Activated CD4-positive, alpha-beta T cell treated with anti-CD3 and anti-CD28 coated beads, Interleukin-2, amount 50 U/mL, for 48 hours (primary cell): Measurements from ENCODE around the gene PRPF6.
A peak's percentile ranks its signal among the peaks of the same experiment; 100 is the strongest.
"Not testable (repeated sequence)": the region's sequence is repeated elsewhere in the genome, so short reads cannot be mapped to it uniquely, and the experiment has no call there.

Experiments
- DNase-seq, 2 experiments: peaks; one replicate each; pipeline ENCODE4 v3.0.0-alpha.2; 2020

PRPF6 gene

DNA sequence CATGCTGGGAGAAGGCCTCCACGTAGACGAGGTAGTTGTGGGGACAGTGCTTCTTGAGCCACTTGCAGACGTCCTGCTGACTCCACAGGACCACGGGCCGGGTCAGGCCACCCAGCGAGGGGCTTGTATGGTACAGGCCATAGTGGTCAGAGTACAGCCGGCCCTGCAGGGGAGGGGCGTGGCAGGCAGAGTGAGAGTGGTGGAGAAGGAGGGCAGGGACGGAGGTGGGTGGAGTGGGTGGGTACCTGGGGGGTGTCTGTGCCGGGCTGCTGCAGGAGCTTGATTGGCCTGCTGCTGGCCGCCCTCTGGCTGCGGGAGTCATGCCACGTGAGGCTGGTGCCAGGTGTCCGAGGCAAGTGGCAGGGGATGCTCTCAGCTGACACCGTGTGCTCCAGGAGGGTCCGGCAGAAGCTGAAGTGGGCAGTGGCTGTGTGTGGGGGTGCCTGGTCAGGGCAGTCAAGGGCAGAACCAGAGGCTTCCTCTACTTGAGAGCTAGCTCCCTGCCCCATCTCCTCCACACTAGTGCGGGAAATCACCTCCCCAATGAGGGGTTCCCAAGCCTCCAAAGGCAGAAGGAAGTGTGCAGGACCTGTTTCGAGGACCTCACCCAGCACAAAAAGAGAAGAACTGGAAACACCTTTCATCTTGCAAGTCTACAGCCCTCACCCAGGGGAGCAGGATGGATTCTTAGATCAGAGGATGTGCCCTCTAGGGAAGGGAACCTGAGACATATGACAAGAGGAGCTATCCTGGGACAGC, 3.8 kb upstream of the PRPF6 start:
- DNase-seq: no peak

DNA sequence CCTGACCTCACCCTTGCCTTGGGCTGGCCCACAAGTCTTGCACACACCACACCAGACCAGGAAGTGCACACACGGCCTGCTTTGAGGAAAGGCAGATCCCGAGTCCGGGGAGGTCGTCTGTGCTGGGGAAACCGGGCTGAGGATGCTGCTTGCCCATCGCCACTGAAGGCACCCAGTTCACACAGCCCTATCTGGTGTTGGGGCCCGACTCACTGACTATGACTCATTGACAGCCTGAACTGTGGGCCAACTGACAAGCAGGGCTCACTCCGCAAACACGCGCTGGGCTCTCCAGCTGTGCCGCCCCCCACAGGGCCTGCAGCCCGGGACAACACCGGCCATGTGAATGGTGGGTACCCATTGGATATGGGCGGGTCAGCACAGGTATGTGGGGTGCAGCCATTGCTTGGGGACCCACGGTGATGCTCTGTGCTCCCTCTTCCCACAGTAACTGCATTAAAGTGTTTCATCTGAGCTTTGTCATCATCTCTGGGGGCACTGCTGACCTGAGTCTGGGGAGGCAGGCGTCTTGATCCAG, 3.1 kb upstream of the PRPF6 start:
- DNase-seq: peak; percentile 70 to 78

DNA sequence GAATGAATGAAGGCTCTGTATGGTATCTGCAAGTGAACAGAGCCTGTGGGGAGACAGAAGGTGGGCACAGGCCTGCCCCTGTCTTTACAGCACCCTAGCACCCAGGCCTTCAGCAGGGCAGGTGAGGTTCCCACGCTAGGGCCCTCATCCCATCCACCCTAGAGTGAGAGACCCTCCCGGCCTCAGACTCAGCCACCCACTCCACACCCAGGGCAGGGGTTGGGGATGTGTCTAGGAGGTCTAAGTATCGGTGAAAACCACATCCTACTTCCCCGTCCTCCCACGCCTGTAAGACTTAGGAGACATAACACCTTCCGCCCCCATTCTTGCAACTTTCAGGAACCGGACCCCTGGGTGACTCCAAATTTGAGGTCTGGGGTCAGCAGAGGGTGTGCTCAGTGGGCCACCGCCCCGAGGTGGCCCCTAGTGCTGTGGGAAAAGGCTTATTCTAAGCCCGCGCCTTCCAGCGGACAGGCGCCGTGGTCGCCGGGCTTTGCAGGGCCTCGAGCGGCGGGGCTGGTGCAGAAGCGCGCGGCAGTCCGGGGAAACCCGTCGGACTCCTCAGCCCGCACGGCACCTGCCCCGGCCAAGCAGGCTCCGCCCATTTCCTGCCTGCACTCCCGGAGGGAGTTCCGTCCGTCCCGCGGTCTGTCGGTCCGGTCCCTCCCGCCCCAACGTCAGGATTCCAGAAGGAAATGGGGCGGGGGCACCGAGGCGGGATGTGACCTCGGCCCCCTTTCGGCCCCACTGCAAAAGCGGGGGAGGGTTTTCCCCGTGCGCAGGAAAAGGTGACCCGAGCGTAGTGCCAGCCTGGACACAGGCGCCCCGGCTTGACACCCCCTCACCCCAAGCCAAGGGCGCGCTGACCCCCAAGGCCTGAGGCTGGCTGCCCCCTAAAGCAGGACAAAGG, 2.4 kb upstream of the PRPF6 start:
- DNase-seq: peak; percentile 80 to 85

DNA sequence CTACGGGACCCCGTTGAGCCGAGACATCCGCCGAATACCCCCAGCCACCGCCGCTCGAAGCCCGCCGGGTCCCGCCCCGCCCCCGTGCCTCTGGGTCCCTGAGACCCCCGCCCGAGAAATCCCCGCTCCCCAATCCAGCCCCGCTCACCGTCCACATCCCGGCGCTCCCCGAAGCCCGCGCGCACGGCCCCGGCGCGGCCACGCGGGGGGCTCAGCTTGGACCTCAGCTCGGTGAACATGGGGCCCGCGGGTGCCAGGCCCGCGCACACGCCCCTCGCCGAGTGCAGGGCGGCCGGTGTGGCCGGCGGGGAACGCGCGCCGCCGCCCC, 1.7 kb upstream of the PRPF6 start:
- DNase-seq: no peak

DNA sequence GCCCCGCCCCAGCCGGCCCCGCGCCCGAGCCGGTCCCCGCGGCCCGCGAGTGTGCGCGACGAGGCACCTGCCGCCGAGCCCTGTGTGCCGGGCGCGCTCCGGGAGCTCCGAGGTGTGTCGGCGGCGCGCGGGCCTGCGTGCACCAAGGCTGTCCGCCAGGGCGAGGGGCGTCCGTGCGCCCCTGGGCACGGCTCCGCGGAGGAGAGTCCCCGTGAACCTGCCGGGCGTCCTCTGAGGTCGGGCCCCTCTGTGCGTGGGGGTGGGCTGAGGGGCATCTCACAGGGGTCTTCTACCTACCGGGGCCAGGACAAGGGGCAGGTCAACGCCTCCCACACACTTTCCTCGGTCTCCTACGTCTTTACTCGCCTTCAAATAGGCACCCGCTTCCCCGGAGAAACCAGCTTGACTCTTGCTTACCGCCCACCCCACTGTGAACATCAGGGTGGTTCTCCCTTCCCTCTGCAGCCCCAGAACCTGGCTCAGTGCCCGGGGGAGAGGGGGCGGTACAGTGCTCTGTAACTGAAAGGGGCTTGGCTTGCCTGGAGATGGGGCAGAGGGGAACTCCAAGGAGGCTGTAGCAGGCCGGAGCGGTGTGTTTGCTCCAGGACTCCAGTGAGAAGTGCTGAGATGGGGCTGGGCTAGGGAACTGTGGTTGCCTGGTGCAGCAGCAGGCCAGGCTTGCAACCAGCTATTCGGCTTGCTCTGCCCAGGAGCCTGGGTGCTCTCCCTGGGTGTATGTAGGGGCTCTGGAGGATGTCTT, 1.2 kb upstream of the PRPF6 start, which contains the start of gene SAMD10:
SAMD10 (minus strand) TSS at position 86 of the 760 bp plus-strand sequence. CDS start 175 bp downstream, outside the sequence.
- peak; percentile 92 to 93 for DNase-seq

DNA sequence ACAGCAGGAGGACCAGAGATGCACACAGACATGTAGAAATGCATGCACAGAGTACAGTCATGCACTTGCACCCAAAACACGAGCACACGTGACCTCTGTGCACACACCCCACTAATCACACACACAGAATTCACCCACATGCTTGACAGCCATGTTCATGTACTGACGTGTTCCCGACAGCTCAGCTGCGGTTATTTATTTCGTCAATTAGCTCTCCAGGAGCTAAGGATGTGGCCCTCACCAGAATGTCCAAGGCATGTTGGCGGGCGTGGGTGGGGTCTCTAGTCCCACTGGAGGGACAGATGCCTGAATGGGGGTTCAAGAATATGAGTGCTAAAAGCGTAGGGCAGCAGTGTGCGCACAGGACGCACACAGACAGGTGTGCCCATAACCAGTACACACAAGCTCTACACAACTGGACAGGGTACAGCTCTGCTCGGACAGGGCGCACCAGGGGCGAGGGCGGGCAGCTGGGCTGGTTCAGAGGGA, 571 bp upstream of the PRPF6 start:
- no peak for DNase-seq

DNA sequence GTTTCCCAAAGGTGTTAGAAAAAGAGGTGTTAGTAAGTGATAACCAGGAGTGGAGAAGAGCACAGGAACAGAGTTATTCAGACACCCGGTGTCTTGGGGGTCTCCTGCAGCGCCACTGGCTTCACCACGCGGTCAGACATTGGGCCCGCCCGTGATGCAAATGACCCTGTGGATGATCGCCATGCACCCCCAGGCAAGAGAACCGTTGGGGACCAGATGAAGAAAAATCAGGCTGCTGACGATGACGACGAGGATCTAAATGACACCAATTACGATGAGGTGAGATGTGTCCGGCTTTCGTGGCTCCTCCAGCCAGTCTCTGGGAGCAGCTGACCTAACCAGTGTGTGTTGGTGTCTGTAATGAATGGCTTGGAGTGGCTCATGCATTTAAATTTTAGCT, 2.0 kb downstream of the PRPF6 start:
- no peak for DNase-seq

DNA sequence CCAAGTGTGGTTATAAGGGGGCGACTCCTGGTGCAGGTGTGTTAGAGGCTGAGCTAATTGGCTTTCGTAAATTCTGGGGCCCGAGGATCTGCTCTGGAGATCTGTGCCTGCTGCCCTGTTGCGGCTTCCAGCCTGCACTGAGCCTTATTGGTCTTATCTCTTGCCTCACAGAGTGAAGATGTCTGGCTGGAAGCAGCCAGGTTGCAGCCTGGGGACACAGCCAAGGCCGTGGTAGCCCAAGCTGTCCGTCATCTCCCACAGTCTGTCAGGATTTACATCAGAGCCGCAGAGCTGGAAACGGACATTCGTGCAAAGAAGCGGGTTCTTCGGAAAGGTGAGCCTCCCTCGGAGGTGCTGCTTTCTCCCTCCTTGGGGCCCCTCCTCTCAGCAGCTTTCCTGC, 20.0 kb downstream of the PRPF6 start:
- DNase-seq: no peak

DNA sequence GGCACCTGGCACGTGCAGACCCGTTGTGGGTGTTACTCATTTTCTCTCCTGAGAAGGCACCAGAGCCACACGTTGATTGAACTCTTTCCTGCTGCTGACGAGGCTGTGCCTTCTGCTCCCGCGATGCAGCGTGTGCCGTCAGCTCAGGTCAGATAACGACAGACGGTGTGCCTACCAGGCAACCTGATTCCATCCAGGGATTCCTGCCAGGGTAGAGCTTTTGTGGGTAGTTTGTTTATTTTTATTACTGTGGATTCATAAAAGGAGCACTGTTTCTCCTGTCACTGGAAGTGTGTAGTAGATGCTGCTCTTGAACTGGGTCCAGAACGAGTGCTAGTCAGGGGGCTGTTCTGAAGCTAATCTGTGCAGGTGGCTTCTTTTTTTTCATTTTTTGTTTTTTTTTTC, 20.7 kb downstream of the PRPF6 start:
- peak in 1 of 2 experiments; percentile 10 for DNase-seq

DNA sequence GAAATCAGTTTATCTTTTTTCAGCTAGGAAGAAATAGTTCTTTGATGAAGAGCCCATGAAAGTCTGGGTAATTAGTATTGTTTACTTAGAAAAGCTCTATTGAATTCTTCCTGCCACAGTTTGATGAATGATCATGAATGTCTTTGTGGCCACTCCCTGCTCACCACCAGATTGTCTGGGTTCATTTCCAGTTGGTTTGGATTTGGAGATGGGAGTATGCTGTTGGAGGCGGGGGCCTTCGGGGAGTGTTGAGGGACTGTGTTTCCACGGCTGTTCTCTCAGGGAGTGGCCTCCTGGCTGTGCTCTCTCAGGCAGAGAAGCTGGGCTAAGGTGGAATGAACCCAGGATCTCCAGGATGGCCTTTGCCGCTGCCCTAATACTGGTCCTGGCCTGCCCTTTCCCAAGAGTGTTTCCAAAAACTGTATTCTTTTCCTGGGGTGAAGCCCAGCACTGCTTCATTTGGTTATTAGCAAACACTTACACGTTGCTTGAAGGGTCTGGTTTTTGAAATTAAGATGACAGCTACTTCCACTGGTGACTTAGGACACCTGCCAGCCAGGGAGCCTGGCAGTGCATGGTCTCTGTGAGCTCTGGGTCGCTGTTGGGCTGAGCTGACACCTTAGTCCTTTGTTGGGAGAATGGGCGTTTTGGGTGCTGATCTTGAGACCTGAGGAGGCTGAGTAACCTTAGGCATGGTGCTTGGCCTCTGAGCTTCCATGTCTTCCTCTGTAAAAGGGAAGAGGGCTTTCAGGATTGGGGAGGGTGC, 23.2 kb downstream of the PRPF6 start:
- DNase-seq: no peak

DNA sequence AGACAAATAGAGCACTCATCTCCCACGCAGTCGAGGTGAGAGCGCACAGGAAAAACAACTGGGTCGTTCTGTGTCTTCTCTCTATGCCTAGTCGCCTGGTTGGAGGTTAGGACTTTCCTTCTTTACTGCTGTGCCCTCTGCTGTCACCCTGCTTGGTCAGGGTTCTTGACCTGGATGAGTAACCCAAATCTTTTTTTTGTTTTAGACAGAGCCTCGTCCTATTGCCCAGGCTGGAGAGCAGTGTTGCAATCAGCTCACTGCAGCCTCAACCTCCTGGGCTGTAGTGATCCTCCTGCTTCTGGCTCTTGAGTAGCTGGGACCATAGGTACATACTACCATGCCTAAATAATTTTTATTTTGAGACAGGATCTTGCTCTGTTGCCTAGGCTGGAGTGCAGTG, 24.5 kb downstream of the PRPF6 start:
- DNase-seq: no peak

DNA sequence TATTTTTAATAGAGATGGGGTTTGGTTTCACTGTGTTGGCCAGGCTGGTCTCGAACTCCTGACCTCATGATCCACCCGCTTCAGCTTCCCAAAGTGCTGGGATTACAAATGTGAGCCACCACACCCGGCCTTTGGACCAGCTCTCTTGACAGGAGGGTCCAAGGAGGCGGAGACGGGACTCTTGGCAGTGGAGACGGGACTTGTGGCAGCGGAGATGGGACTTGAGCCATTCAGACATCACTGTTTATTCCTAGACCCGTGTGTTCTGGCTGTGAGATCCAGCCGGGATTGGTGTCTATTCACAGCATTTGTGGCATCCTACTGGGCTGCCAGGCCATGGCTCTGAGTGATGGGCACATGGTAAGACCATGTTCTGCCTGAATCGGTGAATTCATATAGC, 25.6 kb downstream of the PRPF6 start:
- no peak for DNase-seq

DNA sequence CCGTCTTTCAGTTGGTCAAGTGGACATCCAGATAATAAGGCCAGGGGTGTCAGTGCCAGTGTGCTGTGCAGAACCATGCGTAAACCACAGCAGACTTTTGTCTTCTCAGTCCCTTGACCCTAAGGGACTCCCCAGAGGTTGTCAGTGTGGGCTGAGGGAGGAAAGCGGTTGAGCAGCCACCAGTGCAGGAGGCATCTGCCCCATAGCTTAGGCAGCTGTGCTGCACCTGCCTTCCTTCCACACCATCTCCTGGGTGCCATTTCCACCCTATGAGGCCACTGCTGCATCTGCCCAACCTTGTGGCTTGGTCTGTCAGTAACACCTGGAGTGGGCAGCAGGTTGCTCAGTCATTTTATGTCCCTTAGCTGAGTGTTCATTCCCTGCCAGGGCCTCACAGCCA, 26.0 kb downstream of the PRPF6 start:
- no peak for DNase-seq

DNA sequence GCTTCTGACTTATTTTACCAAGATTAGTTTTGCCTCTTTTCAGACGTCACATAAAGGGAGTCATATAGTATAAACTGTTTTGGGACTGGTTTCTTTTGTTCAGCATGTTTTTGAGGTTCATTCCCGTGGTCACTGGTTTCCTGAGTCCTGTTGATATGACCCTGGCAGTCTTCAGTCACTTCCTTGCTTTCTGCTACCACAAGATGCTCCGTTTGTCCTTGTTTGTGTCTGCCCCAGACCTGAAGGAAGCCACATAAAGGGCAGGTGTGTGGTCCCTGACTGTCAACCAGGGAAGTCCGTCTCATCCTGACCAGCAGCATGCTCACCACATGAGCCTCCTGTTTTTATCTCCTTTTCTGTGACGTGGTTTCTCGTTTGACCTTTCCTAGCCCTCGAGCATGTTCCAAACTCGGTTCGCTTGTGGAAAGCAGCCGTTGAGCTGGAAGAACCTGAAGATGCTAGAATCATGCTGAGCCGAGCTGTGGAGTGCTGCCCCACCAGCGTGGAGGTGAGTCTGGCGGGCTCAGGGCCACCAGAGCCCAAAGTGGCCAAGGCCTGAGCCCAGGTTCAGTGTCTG, 29.0 kb downstream of the PRPF6 start:
- no peak for DNase-seq

DNA sequence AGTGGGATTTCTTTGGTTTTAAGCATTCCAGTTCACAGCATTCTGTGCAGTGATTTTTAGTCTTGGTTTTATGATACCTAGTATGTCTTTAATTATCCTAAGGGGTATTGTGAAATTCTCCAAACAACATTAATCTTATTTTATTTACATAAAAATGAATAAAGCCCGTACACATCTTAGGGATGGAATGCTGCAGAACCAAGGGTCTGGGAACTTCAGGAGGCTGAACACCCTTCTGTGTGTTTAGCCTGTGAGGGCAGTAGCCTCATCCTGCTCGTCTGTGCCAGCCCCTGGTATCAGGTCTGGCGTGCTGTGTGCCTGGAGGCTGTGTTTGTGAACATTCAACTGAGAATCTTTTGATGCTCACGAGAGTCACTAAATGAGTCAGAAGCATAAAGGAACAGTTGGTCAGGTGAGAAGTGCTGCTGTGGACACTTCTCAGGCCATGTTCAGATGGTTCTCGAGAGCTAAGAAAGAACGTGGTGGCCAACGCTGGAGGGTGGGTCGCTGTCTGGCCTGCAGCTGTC, 29.8 kb downstream of the PRPF6 start:
- DNase-seq: peak in 1 of 2 experiments; percentile 14

DNA sequence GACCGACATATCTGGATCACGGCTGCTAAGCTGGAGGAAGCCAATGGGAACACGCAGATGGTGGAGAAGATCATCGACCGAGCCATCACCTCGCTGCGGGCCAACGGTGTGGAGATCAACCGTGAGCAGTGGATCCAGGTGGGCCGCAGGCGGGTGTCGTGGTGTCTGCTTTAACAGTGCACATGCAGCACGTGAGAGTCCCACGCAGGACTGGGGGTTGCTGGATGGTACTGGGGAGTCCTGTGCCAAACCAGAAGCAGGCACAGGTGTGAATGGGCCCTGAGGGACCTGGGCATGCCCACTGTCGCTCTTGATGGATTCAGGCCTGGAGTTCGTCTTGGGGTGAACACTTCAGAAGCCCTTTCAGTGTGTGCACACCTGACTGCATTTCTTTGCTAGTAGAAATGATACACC, 30.4 kb downstream of the PRPF6 start:
- no peak for DNase-seq

DNA sequence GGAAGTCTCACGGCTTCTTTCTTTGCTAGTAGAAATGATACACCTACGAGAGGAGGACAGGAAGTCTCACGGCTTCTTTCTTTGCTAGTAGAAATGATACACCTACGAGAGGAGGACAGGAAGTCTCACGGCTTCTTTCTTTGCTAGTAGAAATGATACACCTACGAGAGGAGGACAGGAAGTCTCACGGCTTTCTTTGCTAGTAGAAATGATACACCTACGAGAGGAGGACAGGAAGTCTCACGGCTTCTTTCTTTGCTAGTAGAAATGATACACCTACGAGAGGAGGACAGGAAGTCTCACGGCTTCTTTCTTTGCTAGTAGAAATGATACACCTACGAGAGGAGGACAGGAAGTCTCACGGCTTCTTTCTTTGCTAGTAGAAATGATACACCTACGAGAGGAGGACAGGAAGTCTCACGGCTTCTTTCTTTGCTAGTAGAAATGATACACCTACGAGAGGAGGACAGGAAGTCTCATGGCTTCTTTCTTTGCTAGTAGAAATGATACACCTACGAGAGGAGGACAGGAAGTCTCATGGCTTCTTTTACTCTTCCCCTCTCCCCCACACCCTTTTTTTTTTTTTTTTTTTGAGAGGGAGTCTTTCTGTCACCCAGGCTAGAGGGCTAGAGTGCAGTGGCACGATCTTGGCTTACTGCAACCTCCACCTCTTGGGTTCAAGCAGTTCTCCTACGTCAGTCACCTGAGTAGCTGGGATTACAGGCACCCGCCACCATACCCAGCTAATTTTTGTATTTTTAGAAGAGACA, 31.6 kb downstream of the PRPF6 start:
- DNase-seq: not testable (repeated sequence)

DNA sequence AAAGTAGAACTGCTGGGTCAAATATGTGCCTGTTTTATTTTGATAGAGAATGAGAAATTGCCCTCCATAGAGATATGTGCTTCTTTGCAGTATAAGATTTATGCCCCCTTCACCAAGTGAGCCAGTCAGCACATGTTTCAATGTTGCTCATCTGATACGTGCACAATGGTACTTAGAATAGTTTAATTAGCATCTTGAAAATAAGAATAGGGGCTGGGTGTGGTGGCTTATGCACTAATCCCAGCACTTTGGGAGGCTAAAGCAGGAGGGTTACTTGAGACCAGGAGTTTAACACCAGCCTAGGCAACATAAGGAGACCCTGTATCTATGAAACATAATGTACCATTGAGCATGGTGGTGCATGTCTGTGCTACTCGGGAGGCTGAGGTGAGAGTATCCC, 34.7 kb downstream of the PRPF6 start:
- no peak for DNase-seq

DNA sequence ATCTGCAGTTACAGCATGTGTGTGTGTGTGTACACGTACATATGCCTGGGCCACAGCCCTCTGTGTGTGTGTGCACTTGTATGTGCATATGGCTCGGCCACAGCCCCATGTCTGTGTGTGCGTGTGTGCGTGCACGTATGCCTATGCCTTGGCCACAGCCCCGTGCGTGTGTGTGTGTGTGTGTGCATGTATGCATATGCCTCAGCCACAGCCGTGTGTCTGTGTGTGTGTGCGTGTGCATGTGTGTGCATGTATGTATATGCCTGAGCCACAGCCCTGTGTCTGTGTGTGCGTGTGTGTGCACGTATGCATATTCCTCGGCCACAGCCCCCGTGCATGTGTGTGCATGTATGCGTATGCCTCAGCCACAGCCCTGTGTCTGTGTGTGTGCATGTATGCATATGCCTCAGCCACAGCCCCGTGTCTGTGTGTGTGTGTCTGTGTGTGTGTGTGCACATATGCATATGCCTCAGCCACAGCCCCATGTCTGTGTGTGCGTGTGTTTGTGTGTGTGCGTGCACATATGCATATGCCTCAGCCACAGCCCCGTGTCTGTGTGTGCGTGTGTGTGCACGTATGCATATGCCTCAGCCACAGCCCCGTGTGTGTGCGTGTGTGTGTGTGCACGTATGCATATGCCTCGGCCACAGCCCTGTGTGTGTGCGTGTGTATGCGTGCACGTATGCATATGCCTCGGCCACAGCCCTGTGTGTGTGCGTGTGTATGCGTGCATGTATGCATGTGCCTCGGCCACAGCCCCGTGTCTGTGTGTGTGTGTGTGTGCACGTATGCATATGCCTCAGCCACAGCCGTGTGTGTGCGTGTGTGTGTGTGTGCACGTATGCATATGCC, 40.4 kb downstream of the PRPF6 start:
- DNase-seq: no peak
